ENCODE data around the gene JAK1.

DNA sequence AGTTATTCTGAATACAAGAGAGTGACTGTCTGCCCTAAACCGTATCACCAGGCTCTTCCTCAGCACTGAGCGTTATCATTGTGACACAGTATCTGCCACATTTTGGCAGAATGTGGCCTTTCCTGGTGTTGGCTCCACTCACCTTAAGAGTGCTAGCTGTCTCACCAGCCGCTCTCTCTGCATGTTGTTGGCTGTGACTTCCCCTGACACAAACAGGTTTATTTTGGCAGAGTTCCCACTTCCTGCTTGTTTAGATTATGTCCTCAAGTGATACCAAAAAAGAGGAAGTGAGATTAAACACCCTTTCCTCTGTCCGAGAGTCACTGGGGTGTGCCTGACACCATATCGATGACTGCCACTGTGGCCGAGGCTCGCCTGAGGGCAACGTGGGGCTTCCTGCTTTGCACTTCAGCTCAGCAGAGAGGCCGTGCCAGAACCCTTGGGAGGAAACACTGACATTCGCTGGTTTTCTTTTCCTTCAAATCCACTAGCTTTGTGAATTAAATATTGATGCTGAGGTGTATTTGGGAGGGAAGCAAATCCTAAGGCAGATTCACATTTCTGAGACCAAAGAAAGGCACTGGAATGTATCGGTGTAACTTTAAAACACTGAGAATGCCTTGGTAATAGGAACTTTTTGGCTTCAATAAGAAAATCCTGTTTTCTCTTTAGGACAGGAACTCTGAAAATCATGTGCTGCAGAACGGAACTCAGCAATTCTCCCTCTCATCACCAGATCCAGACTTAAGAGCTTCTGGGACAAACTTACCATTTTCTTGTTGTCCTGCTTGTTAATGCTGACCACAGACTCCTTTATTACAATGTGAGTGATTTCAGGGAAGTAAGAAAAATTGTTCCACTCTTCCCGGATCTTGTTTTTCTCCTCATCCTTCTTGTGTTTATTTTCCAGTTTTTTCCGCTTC, 102.1 kb downstream of the JAK1 start:
- TF ChIP-seq POLR2A (IDR thresholded peaks at IDR 0.05) = peak in 1 of 2 donors; percentile 14
- TF ChIP-seq, protein P1, sequence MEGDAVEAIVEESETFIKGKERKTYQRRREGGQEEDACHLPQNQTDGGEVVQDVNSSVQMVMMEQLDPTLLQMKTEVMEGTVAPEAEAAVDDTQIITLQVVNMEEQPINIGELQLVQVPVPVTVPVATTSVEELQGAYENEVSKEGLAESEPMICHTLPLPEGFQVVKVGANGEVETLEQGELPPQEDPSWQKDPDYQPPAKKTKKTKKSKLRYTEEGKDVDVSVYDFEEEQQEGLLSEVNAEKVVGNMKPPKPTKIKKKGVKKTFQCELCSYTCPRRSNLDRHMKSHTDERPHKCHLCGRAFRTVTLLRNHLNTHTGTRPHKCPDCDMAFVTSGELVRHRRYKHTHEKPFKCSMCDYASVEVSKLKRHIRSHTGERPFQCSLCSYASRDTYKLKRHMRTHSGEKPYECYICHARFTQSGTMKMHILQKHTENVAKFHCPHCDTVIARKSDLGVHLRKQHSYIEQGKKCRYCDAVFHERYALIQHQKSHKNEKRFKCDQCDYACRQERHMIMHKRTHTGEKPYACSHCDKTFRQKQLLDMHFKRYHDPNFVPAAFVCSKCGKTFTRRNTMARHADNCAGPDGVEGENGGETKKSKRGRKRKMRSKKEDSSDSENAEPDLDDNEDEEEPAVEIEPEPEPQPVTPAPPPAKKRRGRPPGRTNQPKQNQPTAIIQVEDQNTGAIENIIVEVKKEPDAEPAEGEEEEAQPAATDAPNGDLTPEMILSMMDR (IDR thresholded peaks at IDR 0.05 in 4 of 5, conservative IDR thresholded peaks at IDR 0.05 in 1 of 5) = no peak

Data from gastrocnemius medialis (tissue), 4 donors.